GM12891 (cell line): ENCODE measurements around the gene ANG.

Source experiments
- DNase-seq: peaks from one replicate; pipeline ENCODE4 v3.0.0; 2011; ENCODE audit warnings: low spot score; ENCODE audit not compliant: insufficient read length
- FAIRE-seq: peaks from 2 replicates; lab custom pipeline; 2011; peaks lifted over from hg19 to GRCh38; lab: Jason Lieb, UNC
- PAX5 ChIP-seq: IDR thresholded peaks from 2 replicates; pipeline ENCODE4 v1.6.1; 2011; ENCODE audit warnings: low read length, moderate library complexity, mild to moderate bottlenecking; ENCODE audit not compliant: insufficient read depth, severe bottlenecking
- POLR2A ChIP-seq: IDR thresholded peaks from 2 replicates; pipeline ENCODE4 v1.6.1; 2011; ENCODE audit warnings: low read depth, low read length, control low read depth
- POLR2AphosphoS5 ChIP-seq: IDR thresholded peaks from 2 replicates; pipeline ENCODE4 v1.6.1; 2011; ENCODE audit warnings: low read depth, low read length, control low read depth
- POU2F2 ChIP-seq: IDR thresholded peaks from 2 replicates; pipeline ENCODE4 v1.6.1; 2011; ENCODE audit warnings: low read depth, mild to moderate bottlenecking, control low read depth, low read length, moderate library complexity
- SPI1 ChIP-seq: IDR thresholded peaks from 2 replicates; pipeline ENCODE4 v1.6.1; 2011; ENCODE audit warnings: low read depth, low read length, control low read depth
- TAF1 ChIP-seq: IDR thresholded peaks from 2 replicates; pipeline ENCODE4 v1.6.1; 2011; ENCODE audit warnings: low read depth, low read length, control low read depth

The ANG gene

GRCh38 chr14:20675669-20676068 lies 12.9 kb upstream of the ANG start:
- FAIRE-seq (no peak), DNase-seq (no peak)
- no peak for TF ChIP-seq PAX5
- TF ChIP-seq POLR2AphosphoS5: no peak
- TF ChIP-seq TAF1: no peak
- no peak for TF ChIP-seq POLR2A
- TF ChIP-seq POU2F2: no peak
- no peak for TF ChIP-seq SPI1

GRCh38 chr14:20676072-20676471 lies 12.5 kb upstream of the ANG start:
- DNase-seq (no peak), FAIRE-seq (no peak)
- TF ChIP-seq POLR2AphosphoS5 (no peak), TAF1 (no peak), POU2F2 (no peak), PAX5 (no peak), POLR2A (no peak), SPI1 (no peak)

- FAIRE-seq: no peak
- DNase-seq: no peak
- TF ChIP-seq POLR2AphosphoS5 (no peak), PAX5 (no peak), TAF1 (no peak), POLR2A (no peak), SPI1 (no peak), POU2F2 (no peak)
These were observed 8.7 kb upstream of the ANG start for GRCh38 chr14:20679907-20680306.

DNA sequence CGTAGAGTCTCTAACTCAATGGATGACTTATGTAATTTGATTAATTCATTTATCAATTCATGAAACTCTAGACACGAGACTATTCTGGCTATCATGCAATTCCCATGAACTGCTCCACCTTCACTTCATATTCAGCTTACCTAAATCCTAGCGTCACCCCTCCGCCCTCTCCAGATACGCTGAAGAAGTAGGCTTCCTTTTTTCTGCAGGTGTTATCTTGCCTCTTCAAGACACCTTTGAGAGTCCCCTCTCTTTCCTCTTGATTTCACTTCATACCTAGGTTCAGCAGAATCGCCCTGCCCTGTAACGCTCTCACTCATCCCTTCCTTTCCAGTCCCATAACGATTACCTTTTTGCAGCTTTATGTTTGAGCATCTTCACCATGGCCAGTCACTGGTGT lies 8.2 kb upstream of the ANG start:
- TF ChIP-seq TAF1 (no peak), POLR2A (no peak), POU2F2 (no peak), SPI1 (no peak), PAX5 (no peak), POLR2AphosphoS5 (no peak)
- DNase-seq: no peak
- FAIRE-seq: no peak

- TF ChIP-seq POLR2AphosphoS5 (no peak), POU2F2 (no peak), PAX5 (no peak), POLR2A (no peak), TAF1 (no peak), SPI1 (no peak; the same call in 1 of the 2 replicates)
- FAIRE-seq (peak; percentile 54), DNase-seq (peak; percentile 51)
These were observed 7.7 kb upstream of the ANG start for GRCh38 chr14:20680843-20681347.

GRCh38 chr14:20681348-20682126 lies 7.0 kb upstream of the ANG start:
- FAIRE-seq: peak; percentile 66
- TF ChIP-seq SPI1: peak; percentile 79; the same call in 1 of the 2 replicates
- TF ChIP-seq POLR2AphosphoS5: no peak
- no peak for TF ChIP-seq TAF1
- no peak for TF ChIP-seq PAX5
- TF ChIP-seq POU2F2: no peak
- no peak for DNase-seq

DNA sequence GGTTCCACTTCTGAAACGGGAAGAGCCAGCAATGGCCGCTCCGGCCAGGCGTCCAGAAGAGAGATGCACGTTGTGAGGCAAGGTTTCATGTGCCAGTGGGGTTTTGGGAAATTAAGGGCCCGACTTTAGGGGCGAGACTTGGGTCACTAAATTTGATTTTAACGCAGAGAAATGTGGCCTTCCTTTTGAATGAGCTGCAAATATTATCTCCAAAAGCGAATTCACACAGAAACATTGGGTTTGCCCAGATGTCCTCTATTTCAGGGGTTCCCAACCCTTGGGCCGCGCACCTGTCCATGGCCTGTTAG lies 6.5 kb upstream of the ANG start:
- TF ChIP-seq POLR2A (no peak), SPI1 (no peak), POLR2AphosphoS5 (no peak), TAF1 (no peak), PAX5 (no peak), POU2F2 (no peak)
- FAIRE-seq (no peak), DNase-seq (no peak)

DNA sequence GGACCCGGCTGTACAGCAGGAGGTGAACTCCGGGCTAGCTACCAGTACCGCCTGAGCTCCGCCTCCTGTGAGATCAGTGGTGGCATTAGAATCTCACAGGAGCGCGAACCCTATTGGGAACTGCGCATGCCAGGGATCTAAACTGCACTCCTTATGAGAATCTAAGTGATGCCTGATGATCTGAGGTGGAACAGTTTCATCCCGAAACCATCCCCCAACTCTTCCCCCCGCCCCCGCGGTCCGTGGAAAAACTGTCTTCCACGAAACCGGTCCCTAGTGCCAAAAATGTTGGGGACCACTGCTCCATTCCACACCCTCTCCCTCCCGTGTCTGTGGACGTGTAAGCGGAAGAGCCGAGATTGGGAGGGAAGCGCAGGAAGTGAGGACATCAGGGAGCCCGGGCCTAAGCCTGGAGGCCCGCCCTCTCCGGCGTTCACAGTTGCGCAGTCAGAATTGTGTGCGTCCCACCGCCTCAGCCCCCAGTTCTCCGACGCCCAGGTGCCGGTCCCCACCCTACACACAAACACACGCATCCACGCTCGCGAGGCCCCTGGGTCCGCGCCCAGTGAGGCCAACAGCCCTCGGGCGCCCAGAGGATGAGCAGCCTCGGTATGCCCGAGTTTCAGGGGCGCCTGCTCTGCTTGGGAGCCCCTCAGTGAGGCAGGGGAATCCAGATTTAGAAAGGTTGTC lies 6.0 kb upstream of the ANG start:
- FAIRE-seq (peak; percentile 85), DNase-seq (peak; percentile 47)
- peak; percentile 83 for TF ChIP-seq POLR2A
- TF ChIP-seq TAF1: peak; percentile 65
- TF ChIP-seq POU2F2: 0 out of 2 replicates have a peak, but pooled peaks have one; percentile 45
- TF ChIP-seq PAX5: no peak
- peak; percentile 77; the same call in 1 of the 2 replicates for TF ChIP-seq POLR2AphosphoS5
- peak; percentile 60 for TF ChIP-seq SPI1

DNA sequence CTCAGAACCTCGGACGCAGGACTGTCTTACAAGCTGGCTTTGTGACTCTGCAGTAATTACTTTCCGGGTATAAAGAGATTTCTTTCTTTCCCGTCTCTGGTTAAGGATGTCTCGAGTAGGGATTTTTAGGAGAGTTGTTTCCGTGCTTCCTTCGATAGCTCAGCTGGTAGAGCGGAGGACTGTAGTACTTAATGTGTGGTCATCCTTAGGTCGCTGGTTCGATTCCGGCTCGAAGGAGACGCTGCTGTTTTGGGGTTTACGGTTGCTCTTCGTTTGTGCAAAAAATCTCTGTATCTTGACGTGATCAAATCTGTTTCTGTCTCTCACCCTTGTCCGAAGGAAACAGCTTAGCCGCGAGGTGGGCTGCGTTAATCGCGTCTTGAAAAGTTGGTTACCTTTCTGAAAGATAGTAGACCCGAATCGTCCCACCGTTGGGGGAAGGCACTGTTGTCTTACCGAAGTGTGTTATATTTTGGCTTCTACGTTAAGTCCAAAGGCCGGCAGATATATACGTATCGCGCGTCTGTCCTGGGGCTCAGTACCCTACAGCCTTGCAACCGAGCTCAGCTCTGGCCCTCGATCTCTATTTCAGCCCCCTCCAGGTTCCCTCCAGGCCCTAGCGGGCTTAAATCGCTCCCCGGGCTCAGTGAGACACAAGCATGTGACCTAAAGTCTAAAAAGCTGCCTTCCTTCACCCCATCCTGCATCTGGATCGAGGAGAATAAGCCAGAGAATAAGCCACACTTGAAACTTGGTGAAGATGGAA lies 5.3 kb upstream of the ANG start:
- FAIRE-seq: peak; percentile 77
- DNase-seq: peak; percentile 35
- TF ChIP-seq PAX5 (no peak), POLR2AphosphoS5 (no peak), TAF1 (no peak; the same call in 1 of the 2 replicates), POLR2A (no peak), SPI1 (no peak), POU2F2 (no peak)
